OCI-LY1 (cell line): ENCODE results near the gene CERS6.

Source experiments
- CTCF ChIP-seq: fragments of 200-600 bp; sonication (generic), shearing (Covaris generic); IDR thresholded peaks from 2 replicates; pipeline ENCODE4 v1.5.1; 2017; ENCODE audit warnings: mild to moderate bottlenecking, antibody characterized with exemption, low read length, moderate library complexity, mixed read lengths
- EZH2 ChIP-seq: fragments of 200-600 bp; sonication (generic), shearing (Covaris generic); IDR thresholded peaks from 2 replicates; pipeline ENCODE4 v1.8.0; 2017; ENCODE audit warnings: borderline replicate concordance, mixed run types, mild to moderate bottlenecking, antibody characterized with exemption, low read length, moderate library complexity, mixed read lengths

GRCh38 chr2:168661863-168662256 lies 205.8 kb downstream of the CERS6 start:
- no peak for TF ChIP-seq EZH2
- no peak for TF ChIP-seq CTCF
